Transverse colon (tissue), 4 donors: ENCODE measurements around the gene CLEC3B. TPM values are rescaled to one million over a fixed set of nuclear protein-coding genes. Genes with fewer than 3 reads are reported as not detected.

Source experiments
- DNase-seq: peaks from one replicate; pipeline ENCODE4 v3.0.0-alpha.2; 2019
- H3K27ac ChIP-seq, 4 donors: fragments of 200-600 bp; sonication (generic); 2 replicates each; pipeline ENCODE4 v1.5.1; 2016 to 2018; ENCODE audit warnings: inconsistent platforms in 4 of 4
- H3K27me3 ChIP-seq: fragments of 200-600 bp; sonication (generic); 2 replicates; pipeline ENCODE4 v1.5.1; 2017; ENCODE audit warnings: inconsistent platforms
- H3K36me3 ChIP-seq, 4 donors: fragments of 200-600 bp; sonication (generic); 2 replicates each; pipeline ENCODE4 v1.5.1; 2017 to 2019; ENCODE audit warnings: inconsistent platforms in 4 of 4
- H3K4me1 ChIP-seq, 4 donors: fragments of 200-600 bp; sonication (generic); 2 replicates each; pipeline ENCODE4 v1.5.1; 2017 to 2020; ENCODE audit warnings: inconsistent platforms in 4 of 4
- H3K4me3 ChIP-seq, 4 donors: fragments of 200-600 bp; sonication (generic); 1 replicate in 1 of 4; 2 replicates in 3 of 4; pipeline versions ENCODE4 v1.5.1 to v1.6.1; 2017 to 2019; ENCODE audit warnings: inconsistent platforms in 4 of 4
- H3K9me3 ChIP-seq, 2 donors: fragments of 200-600 bp; sonication (generic); 2 replicates each; pipeline ENCODE4 v1.5.1; 2017 to 2019; ENCODE audit warnings: inconsistent platforms in 2 of 2
- EP300 ChIP-seq: sonication (generic); formaldehyde crosslinking; IDR thresholded peaks from one replicate; pipeline ENCODE4 v1.6.1; 2017; ENCODE audit warnings: antibody characterized with exemption, low read depth
- POLR2A ChIP-seq: fragments of 450-650 bp; IDR thresholded peaks from one replicate; pipeline ENCODE4 v1.6.1; 2016; ENCODE audit warnings: antibody characterized with exemption, mild to moderate bottlenecking, moderate library complexity
- POLR2AphosphoS5 ChIP-seq, 3 donors: sonication (generic); formaldehyde crosslinking; IDR thresholded peaks; one replicate each; pipeline ENCODE4 v1.6.1; 2016; ENCODE audit warnings: antibody characterized with exemption in 3 of 3
- WGBS, 2 donors: methylation state at CpG; one replicate each; pipeline ENCODE4 v1.1.5; 2018; ENCODE audit warnings: low coverage in 1 of 2; 5-methylcytosine and 5-hydroxymethylcytosine counted together
- in situ Hi-C, 4 donors: fragments of 200-750 bp; cut with MboI; loops; one replicate each; pipeline versions ENCODE4 v1.15.0 to v1.15.1; 2017; ENCODE audit warnings: low sequenced_read_pairs in 3 of 4, low pct_ligation_motif_present in 1 of 4, low pct_unique_long_range_greater_than_20kb in 1 of 4
- intact Hi-C: fragments of 100-400 bp; cut with DNase I; formaldehyde crosslinking; loops from one replicate; pipeline ENCODE4 v1.15.1; 2023; ENCODE audit warnings: low total_unique reads
- total RNA-seq, 4 donors: library from RNA; depleted of rRNA; stranded (reverse); fragments of >200 nt; gene quantifications; one replicate each; pipeline ENCODE4 v1.1.0, GENCODE V29; 2016
- TF ChIP-seq, protein P1 (sequence below), 5 experiments: fragments of 200-600 bp in 3 of 5; fragments of 450-650 bp in 2 of 5; sonication (generic) in 3 of 5; IDR thresholded peaks; 1 replicate in 2 of 5; 2 replicates in 3 of 5; pipeline ENCODE4 v1.5.1; 2016 to 2017; ENCODE audit warnings: antibody characterized with exemption in 5 of 5, inconsistent platforms in 3 of 5, mild to moderate bottlenecking in 2 of 5, moderate library complexity in 1 of 5

CLEC3B gene
- total RNA-seq, 4 donors from 2014 or later = 6.0 to 70.7 (median 16.4) TPM

DNA sequence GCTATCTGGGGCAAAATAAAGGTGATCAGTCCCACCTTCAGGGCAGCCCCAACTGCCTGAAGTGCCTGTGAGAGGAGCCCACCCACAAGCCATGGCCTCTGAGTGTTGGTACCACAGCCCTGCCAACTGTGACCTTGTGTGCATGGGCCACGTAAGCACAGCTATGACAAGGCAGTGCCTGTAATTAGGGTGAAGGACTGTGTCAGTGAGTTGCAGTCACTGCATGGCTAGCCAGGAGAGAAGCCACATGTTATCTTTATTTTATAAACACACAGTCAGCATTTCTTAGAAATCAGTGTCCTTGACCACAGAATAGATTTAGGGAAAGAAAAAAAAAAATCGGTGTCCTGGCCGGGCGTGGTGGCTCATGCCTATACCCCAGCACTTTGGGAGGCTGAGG is 25.3 kb upstream of the CLEC3B start:
- intact Hi-C loops = no loop called here
- in situ Hi-C loops = no loop called here
- Histone ChIP-seq H3K27ac (no peak overlapping the region), H3K4me3 (no peak overlapping the region), H3K9me3 (no peaks in the 10 kb centered on the region), H3K36me3 (peaks cover 0 to 24% (median 9%) of the 10 kb centered on the region in 4 donors), H3K27me3 (no peaks in the 10 kb centered on the region), H3K4me1 (peaks cover 0 to 4% (median 2%) of the 10 kb centered on the region in 4 donors)
- DNase-seq = no peak
- TF ChIP-seq POLR2A (no peak), POLR2AphosphoS5 (IDR thresholded peaks at IDR 0.05) (no peak), EP300 (no peak)
- TF ChIP-seq, protein P1, sequence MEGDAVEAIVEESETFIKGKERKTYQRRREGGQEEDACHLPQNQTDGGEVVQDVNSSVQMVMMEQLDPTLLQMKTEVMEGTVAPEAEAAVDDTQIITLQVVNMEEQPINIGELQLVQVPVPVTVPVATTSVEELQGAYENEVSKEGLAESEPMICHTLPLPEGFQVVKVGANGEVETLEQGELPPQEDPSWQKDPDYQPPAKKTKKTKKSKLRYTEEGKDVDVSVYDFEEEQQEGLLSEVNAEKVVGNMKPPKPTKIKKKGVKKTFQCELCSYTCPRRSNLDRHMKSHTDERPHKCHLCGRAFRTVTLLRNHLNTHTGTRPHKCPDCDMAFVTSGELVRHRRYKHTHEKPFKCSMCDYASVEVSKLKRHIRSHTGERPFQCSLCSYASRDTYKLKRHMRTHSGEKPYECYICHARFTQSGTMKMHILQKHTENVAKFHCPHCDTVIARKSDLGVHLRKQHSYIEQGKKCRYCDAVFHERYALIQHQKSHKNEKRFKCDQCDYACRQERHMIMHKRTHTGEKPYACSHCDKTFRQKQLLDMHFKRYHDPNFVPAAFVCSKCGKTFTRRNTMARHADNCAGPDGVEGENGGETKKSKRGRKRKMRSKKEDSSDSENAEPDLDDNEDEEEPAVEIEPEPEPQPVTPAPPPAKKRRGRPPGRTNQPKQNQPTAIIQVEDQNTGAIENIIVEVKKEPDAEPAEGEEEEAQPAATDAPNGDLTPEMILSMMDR (IDR thresholded peaks at IDR 0.05) = no peak
- WGBS, 2 donors = 84 to 89% methylated on average over 3 to 4 of the region's 4 CpGs

DNA sequence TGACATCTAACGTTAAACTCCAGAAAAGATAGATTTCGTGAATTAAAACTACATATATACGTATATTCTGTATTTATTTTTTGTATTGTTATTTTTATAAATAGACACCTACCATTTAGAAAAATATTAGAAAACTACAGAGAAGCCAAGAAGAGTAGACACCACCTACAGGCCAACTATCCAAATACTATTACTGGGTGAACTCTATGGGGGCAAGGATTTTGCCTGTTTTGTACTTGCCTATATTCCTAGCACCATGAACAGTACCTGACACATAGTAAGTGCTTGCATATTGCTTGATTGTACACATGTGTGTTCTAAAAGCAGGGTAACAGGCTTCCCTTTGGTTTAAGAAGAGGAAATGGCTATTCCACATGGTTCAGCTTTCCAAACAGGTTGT is 24.4 kb upstream of the CLEC3B start:
- in situ Hi-C loops (no loop called here), intact Hi-C loops (no loop called here)
- 93 to 98% methylated on average over 3 of the region's 3 CpGs for WGBS, 2 donors
- DNase-seq = no peak
- Histone ChIP-seq H3K36me3 (peaks cover 0 to 24% (median 9%) of the 10 kb centered on the region in 4 donors), H3K9me3 (no peaks in the 10 kb centered on the region), H3K4me1 (no peaks in the 10 kb centered on the region), H3K4me3 (no peak overlapping the region), H3K27me3 (no peaks in the 10 kb centered on the region), H3K27ac (no peak overlapping the region)
- TF ChIP-seq POLR2AphosphoS5 (IDR thresholded peaks at IDR 0.05) (no peak), EP300 (no peak), POLR2A (no peak)
- TF ChIP-seq, protein P1 (IDR thresholded peaks at IDR 0.05) = no peak

DNA sequence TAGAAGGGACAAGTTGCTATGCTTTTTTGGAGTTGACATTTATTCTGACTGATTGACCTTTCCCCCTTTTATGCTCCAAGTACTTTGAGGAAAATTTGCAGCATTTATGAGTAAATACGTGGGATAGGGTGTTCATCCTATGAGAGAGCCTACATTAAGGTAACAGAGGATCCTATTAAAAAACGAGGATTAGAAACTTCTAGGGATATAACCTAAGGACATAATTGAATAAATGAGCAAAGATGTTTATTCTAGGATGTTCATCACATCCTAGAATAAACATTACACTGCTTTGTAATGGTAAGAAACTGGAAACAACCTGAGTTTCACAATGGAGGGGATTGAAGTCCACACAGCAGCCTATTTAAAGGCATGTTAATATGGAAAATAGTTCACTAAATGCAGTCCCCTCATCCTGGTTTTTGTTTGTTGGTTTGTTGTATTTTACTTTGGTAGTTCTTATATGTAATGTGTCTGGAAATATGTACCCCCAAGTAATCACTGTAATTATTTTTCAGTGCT is 23.9 kb upstream of the CLEC3B start:
- in situ Hi-C loops = no loop called here
- H3K27me3 ChIP-seq = no peaks in the 10 kb centered on the region
- DNase-seq = no peak
- no peaks in the 10 kb centered on the region for H3K4me1 ChIP-seq
- intact Hi-C loops = no loop called here
- 71 to 74% methylated on average over 2 of the region's 2 CpGs for WGBS, 2 donors
- H3K27ac ChIP-seq = no peak overlapping the region
- no peak overlapping the region for H3K4me3 ChIP-seq
- no peaks in the 10 kb centered on the region for H3K9me3 ChIP-seq
- no peak for TF ChIP-seq EP300
- peaks cover 0 to 20% (median 9%) of the 10 kb centered on the region in 4 donors for H3K36me3 ChIP-seq

DNA sequence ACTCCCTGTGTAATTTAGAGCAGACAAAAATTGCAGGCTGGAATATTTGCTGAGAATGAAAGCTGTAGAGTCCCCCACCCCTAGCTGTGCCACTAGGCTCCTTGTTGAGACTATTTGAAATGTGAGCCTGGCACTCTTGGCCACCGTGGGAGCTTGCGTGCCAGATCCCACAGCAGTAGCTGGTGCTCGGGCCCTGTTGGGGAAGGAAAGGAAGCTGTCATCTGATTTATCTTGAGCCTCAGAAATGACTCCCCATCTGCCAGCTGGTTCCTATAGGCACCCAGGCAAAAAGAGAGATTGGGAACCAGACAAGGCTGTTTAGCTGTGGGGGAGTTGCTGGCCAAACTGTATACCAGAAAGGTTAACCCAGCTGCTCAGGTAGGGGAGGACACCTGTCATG is 23.4 kb upstream of the CLEC3B start:
- Histone ChIP-seq H3K4me3 (no peak overlapping the region), H3K27ac (no peak overlapping the region), H3K9me3 (no peaks in the 10 kb centered on the region), H3K27me3 (no peaks in the 10 kb centered on the region), H3K36me3 (peaks cover 0 to 19% (median 8%) of the 10 kb centered on the region in 4 donors), H3K4me1 (no peaks in the 10 kb centered on the region)
- 89% methylated on average over 3 of the region's 3 CpGs; no CpG with 5 or more reads in 1 of the 2 donors for WGBS, 2 donors
- intact Hi-C loops (no loop called here), in situ Hi-C loops (no loop called here)
- DNase-seq = no peak
- no peak for TF ChIP-seq POLR2A
- TF ChIP-seq, protein P1 (IDR thresholded peaks at IDR 0.05) = no peak
- TF ChIP-seq POLR2AphosphoS5 (IDR thresholded peaks at IDR 0.05) = no peak
- TF ChIP-seq EP300 = no peak

GRCh38 chr3:45003406-45003805 is 22.7 kb upstream of the CLEC3B start:
- H3K27ac ChIP-seq = no peak overlapping the region
- TF ChIP-seq POLR2AphosphoS5 (IDR thresholded peaks at IDR 0.05) (no peak), EP300 (no peak), POLR2A (no peak)
- TF ChIP-seq, protein P1 (IDR thresholded peaks at IDR 0.05) = no peak

More at GRCh38 chr3:45003406-45003805, 22.7 kb upstream of the CLEC3B start:
- DNase-seq = no peak
- H3K27me3 ChIP-seq = no peaks in the 10 kb centered on the region
- no peak overlapping the region for H3K4me3 ChIP-seq
- intact Hi-C loops (no loop called here), in situ Hi-C loops (no loop called here)
- H3K4me1 ChIP-seq = no peaks in the 10 kb centered on the region
- peaks cover 0 to 19% (median 7%) of the 10 kb centered on the region in 4 donors for H3K36me3 ChIP-seq
- H3K9me3 ChIP-seq = no peaks in the 10 kb centered on the region
